OCI-LY1 (cell line): ENCODE measurements around the gene PIH1D1.

Source experiments
- CTCF ChIP-seq: fragments of 200-600 bp; sonication (generic), shearing (Covaris generic); IDR thresholded peaks from 2 replicates; pipeline ENCODE4 v1.5.1; 2017; ENCODE audit warnings: mild to moderate bottlenecking, antibody characterized with exemption, low read length, moderate library complexity, mixed read lengths
- EZH2 ChIP-seq: fragments of 200-600 bp; sonication (generic), shearing (Covaris generic); IDR thresholded peaks from 2 replicates; pipeline ENCODE4 v1.8.0; 2017; ENCODE audit warnings: borderline replicate concordance, mixed run types, mild to moderate bottlenecking, antibody characterized with exemption, low read length, moderate library complexity, mixed read lengths

- TF ChIP-seq CTCF = no peak
- no peak for TF ChIP-seq EZH2
Measured at GRCh38 chr19:49463960-49464740, 12.5 kb upstream of the PIH1D1 start.
